ENCODE measurements around the gene PRKCQ.

The PRKCQ gene

GRCh38 chr10:6579904-6580278 is at the start of gene PRKCQ:
TSS of gene PRKCQ (minus strand) at chr10:6580276. CDS start at chr10:6515135, 65,141 bp downstream.
- DNase-seq (ENCODE audit: low spot score): no peak

- no peak for DNase-seq (ENCODE audit: low spot score)
These were observed 45.4 kb upstream of the PRKCQ start for GRCh38 chr10:6625428-6625827.

- no peak for DNase-seq (ENCODE audit: low spot score)
These were observed 44.3 kb upstream of the PRKCQ start for GRCh38 chr10:6624392-6624791.

- DNase-seq (ENCODE audit: low spot score): no peak
These were observed 42.8 kb upstream of the PRKCQ start for GRCh38 chr10:6622921-6623320.

GRCh38 chr10:6621536-6621935 is 41.5 kb upstream of the PRKCQ start:
- DNase-seq (ENCODE audit: low spot score): no peak

GRCh38 chr10:6619660-6620059 is 39.6 kb upstream of the PRKCQ start:
- no peak for DNase-seq (ENCODE audit: low spot score)

GRCh38 chr10:6618340-6618739 is 38.3 kb upstream of the PRKCQ start:
- DNase-seq (ENCODE audit: low spot score): no peak

GRCh38 chr10:6617309-6618076 is 37.4 kb upstream of the PRKCQ start:
- DNase-seq (ENCODE audit: low spot score): no peak

GRCh38 chr10:6615971-6616370 is 35.9 kb upstream of the PRKCQ start:
- no peak for DNase-seq (ENCODE audit: low spot score)

GRCh38 chr10:6612371-6612770 is 32.3 kb upstream of the PRKCQ start:
- no peak for DNase-seq (ENCODE audit: low spot score)

- DNase-seq (ENCODE audit: low spot score): no peak
These were observed 30.6 kb upstream of the PRKCQ start for GRCh38 chr10:6610647-6611046.

GRCh38 chr10:6609625-6610024 is 29.5 kb upstream of the PRKCQ start:
- no peak for DNase-seq (ENCODE audit: low spot score)

GRCh38 chr10:6607778-6608177 is 27.7 kb upstream of the PRKCQ start:
- no peak for DNase-seq (ENCODE audit: low spot score)

GRCh38 chr10:6607182-6607581 is 27.1 kb upstream of the PRKCQ start:
- DNase-seq (ENCODE audit: low spot score): no peak

- DNase-seq (ENCODE audit: low spot score): no peak
These were observed 23.4 kb upstream of the PRKCQ start for GRCh38 chr10:6603142-6604125.

- no peak for DNase-seq (ENCODE audit: low spot score)
These were observed 22.6 kb upstream of the PRKCQ start for GRCh38 chr10:6602700-6603084.

- no peak for DNase-seq (ENCODE audit: low spot score)
These were observed 22.1 kb upstream of the PRKCQ start for GRCh38 chr10:6602026-6602699.

- no peak for DNase-seq (ENCODE audit: low spot score)
These were observed 21.2 kb upstream of the PRKCQ start for GRCh38 chr10:6601246-6601805.

GRCh38 chr10:6600224-6600987 is 20.3 kb upstream of the PRKCQ start:
- no peak for DNase-seq (ENCODE audit: low spot score)

GRCh38 chr10:6598679-6599078 is 18.6 kb upstream of the PRKCQ start:
- no peak for DNase-seq (ENCODE audit: low spot score)

GRCh38 chr10:6597478-6597877 is 17.4 kb upstream of the PRKCQ start:
- DNase-seq (ENCODE audit: low spot score): no peak

Measured in GM03348 (cell line).